Measurements from ENCODE around the gene TNFRSF19.
A peak's percentile ranks its signal among the peaks of the same experiment; 100 is the strongest.
"Not testable (repeated sequence)": the region's sequence is repeated elsewhere in the genome, so short reads cannot be mapped to it uniquely, and the experiment has no call there.

The TNFRSF19 gene

GRCh38 chr13:23570099-23570920 is at the start of gene TNFRSF19:
TSS of gene TNFRSF19 (plus strand) at chr13:23570412. CDS start at chr13:23590184, 19,772 bp downstream.
- no peak for DNase-seq

GRCh38 chr13:23529926-23530325 is 40.3 kb upstream of the TNFRSF19 start:
- not testable (repeated sequence) for DNase-seq

- DNase-seq: no peak
These were observed 38.8 kb upstream of the TNFRSF19 start for GRCh38 chr13:23531446-23531845.

- DNase-seq: no peak
These were observed 36.1 kb upstream of the TNFRSF19 start for GRCh38 chr13:23534090-23534489.

- no peak for DNase-seq
These were observed 28.9 kb upstream of the TNFRSF19 start for GRCh38 chr13:23541221-23541824.

- no peak for DNase-seq
These were observed 25.5 kb upstream of the TNFRSF19 start for GRCh38 chr13:23544668-23545067.

GRCh38 chr13:23547000-23547590 is 23.1 kb upstream of the TNFRSF19 start:
- DNase-seq: no peak

- DNase-seq: no peak
These were observed 20.5 kb upstream of the TNFRSF19 start for GRCh38 chr13:23549724-23550123.

GRCh38 chr13:23550163-23550562 is 20.0 kb upstream of the TNFRSF19 start:
- no peak for DNase-seq

- DNase-seq: no peak
These were observed 18.8 kb upstream of the TNFRSF19 start for GRCh38 chr13:23551213-23552008.

GRCh38 chr13:23552171-23552570 is 18.0 kb upstream of the TNFRSF19 start:
- DNase-seq: no peak

GRCh38 chr13:23552661-23553060 is 17.6 kb upstream of the TNFRSF19 start:
- DNase-seq: no peak

- DNase-seq: no peak
These were observed 16.2 kb upstream of the TNFRSF19 start for GRCh38 chr13:23554000-23554399.

- no peak for DNase-seq
These were observed 13.2 kb upstream of the TNFRSF19 start for GRCh38 chr13:23557043-23557442.

GRCh38 chr13:23557733-23558132 is 12.5 kb upstream of the TNFRSF19 start:
- no peak for DNase-seq

GRCh38 chr13:23558675-23559536 is 11.3 kb upstream of the TNFRSF19 start:
- peak; percentile 20 to 59 for DNase-seq

- no peak for DNase-seq
These were observed 9.6 kb upstream of the TNFRSF19 start for GRCh38 chr13:23560571-23561089.

GRCh38 chr13:23561261-23561660 is 9.0 kb upstream of the TNFRSF19 start:
- DNase-seq: no peak

GRCh38 chr13:23563085-23563845 is 6.9 kb upstream of the TNFRSF19 start:
- no peak for DNase-seq

GRCh38 chr13:23567906-23568460 is 2.2 kb upstream of the TNFRSF19 start:
- no peak for DNase-seq

- no peak for DNase-seq
These were observed 706 bp downstream of the TNFRSF19 start for GRCh38 chr13:23570921-23571315.
